GM23248 (cell line): ENCODE measurements around the gene HSFX3.

ENCODE experiments used
- EZH2 ChIP-seq: fragments of 200-600 bp; sonication (generic); IDR thresholded peaks from 2 replicates; pipeline ENCODE4 v1.6.1; 2018; ENCODE audit warnings: antibody characterized with exemption, mild to moderate bottlenecking; ENCODE audit not compliant: insufficient read depth, poor library complexity, severe bottlenecking
- EZH2phosphoT487 ChIP-seq: fragments of 200-600 bp; sonication (generic); IDR thresholded peaks from 2 replicates; pipeline ENCODE4 v1.6.1; 2018; ENCODE audit warnings: antibody characterized with exemption, moderate library complexity, mild to moderate bottlenecking, low read depth; ENCODE audit not compliant: insufficient read depth

- TF ChIP-seq EZH2 (no peak), EZH2phosphoT487 (no peak)
Observed at GRCh38 chrX:149499766-149500165, 50.0 kb downstream of the HSFX3 start.
